ENCODE results near the gene JAKMIP1.

GRCh38 chr4:6232836-6233785 is 32.8 kb upstream of the JAKMIP1 start:
- TF ChIP-seq CTCF (conservative IDR thresholded peaks at IDR 0.05) (no peak), EZH2 (IDR thresholded peaks at IDR 0.05; ENCODE audit: low read depth) (no peak)

All from PC-9 (cell line).